H54 (cell line): Measurements from ENCODE around the gene ULBP3.
"Not testable (repeated sequence)": the region's sequence is repeated elsewhere in the genome, so short reads cannot be mapped to it uniquely, and the experiment has no call there.

ENCODE experiments used
- DNase-seq: peaks from one replicate; pipeline ENCODE4 v3.0.0; 2011; ENCODE audit warnings: low spot score, mixed read lengths; ENCODE audit not compliant: insufficient read length
- FAIRE-seq: peaks from 3 replicates; lab custom pipeline; 2011; peaks lifted over from hg19 to GRCh38; lab: Jason Lieb, UNC
- POLR2A ChIP-seq: IDR thresholded peaks from 2 replicates; pipeline ENCODE4 v1.6.1; 2011; ENCODE audit warnings: low read depth, mild to moderate bottlenecking, low read length

ULBP3 gene

GRCh38 chr6:150087336-150087735, 18.4 kb upstream of the ULBP3 start:
- DNase-seq (no peak), FAIRE-seq (no peak)
- no peak for TF ChIP-seq POLR2A

- DNase-seq (no peak), FAIRE-seq (no peak)
- no peak for TF ChIP-seq POLR2A
Observed at GRCh38 chr6:150086026-150086425, 17.1 kb upstream of the ULBP3 start.

GRCh38 chr6:150084426-150084825, 15.5 kb upstream of the ULBP3 start:
- FAIRE-seq (no peak), DNase-seq (no peak)
- TF ChIP-seq POLR2A = no peak

GRCh38 chr6:150083839-150084238, 14.9 kb upstream of the ULBP3 start:
- FAIRE-seq (no peak), DNase-seq (no peak)
- no peak for TF ChIP-seq POLR2A

- DNase-seq = no peak
- TF ChIP-seq POLR2A = no peak
- no peak for FAIRE-seq
Observed at GRCh38 chr6:150081702-150082101, 12.8 kb upstream of the ULBP3 start.

GRCh38 chr6:150079604-150080003, 10.7 kb upstream of the ULBP3 start:
- FAIRE-seq (no peak), DNase-seq (no peak)

GRCh38 chr6:150078788-150079187, 9.9 kb upstream of the ULBP3 start:
- FAIRE-seq = no peak
- no peak for DNase-seq

More at GRCh38 chr6:150079604-150080003, 10.7 kb upstream of the ULBP3 start:
- TF ChIP-seq POLR2A = no peak

GRCh38 chr6:150076196-150076893, 7.4 kb upstream of the ULBP3 start:
- TF ChIP-seq POLR2A = no peak
- FAIRE-seq (no peak), DNase-seq (no peak)

More at GRCh38 chr6:150078788-150079187, 9.9 kb upstream of the ULBP3 start:
- no peak for TF ChIP-seq POLR2A

GRCh38 chr6:150075034-150075421, 6.1 kb upstream of the ULBP3 start:
- no peak for DNase-seq
- TF ChIP-seq POLR2A = no peak
- FAIRE-seq = no peak

GRCh38 chr6:150074396-150075033, 5.6 kb upstream of the ULBP3 start:
- not testable (repeated sequence) for DNase-seq, FAIRE-seq

- DNase-seq = peak; percentile 77
- TF ChIP-seq POLR2A = no peak
- no peak for FAIRE-seq
Observed at GRCh38 chr6:150072201-150072600, 3.3 kb upstream of the ULBP3 start.

GRCh38 chr6:150070236-150070818, 1.4 kb upstream of the ULBP3 start:
- FAIRE-seq (no peak), DNase-seq (no peak)
- no peak for TF ChIP-seq POLR2A

GRCh38 chr6:150069706-150070105, 785 bp upstream of the ULBP3 start:
- no peak for TF ChIP-seq POLR2A
- no peak for DNase-seq
- no peak for FAIRE-seq

GRCh38 chr6:150068151-150068550, 770 bp downstream of the ULBP3 start:
- no peak for TF ChIP-seq POLR2A
- FAIRE-seq = no peak

GRCh38 chr6:150065083-150065482, 3.8 kb downstream of the ULBP3 start:
- FAIRE-seq (no peak), DNase-seq (no peak)
- TF ChIP-seq POLR2A = no peak

More at GRCh38 chr6:150068151-150068550, 770 bp downstream of the ULBP3 start:
- peak; percentile 6 for DNase-seq
